CD14-positive monocyte (primary cell): ENCODE results near the gene PCDH15. TPM values are rescaled to one million over a fixed set of nuclear protein-coding genes. Genes with fewer than 3 reads are reported as not detected.

Source experiments
- DNase-seq, 3 donors: peaks; one replicate each; pipeline ENCODE4 v3.0.0-alpha.2; 2011 to 2022
- H2AFZ ChIP-seq: 2 replicates; pipeline ENCODE4 v1.6.0; 2012; ENCODE audit warnings: mild to moderate bottlenecking, low read depth, low read length, inconsistent platforms; ENCODE audit not compliant: insufficient read depth, poor library complexity, severe bottlenecking
- H3K27ac ChIP-seq, 2 donors: 1 replicate in 1 of 2; 2 replicates in 1 of 2; pipeline ENCODE4 v1.5.1; 2012 to 2013; ENCODE audit warnings: low read length in 2 of 2, control low read depth in 1 of 2, inconsistent platforms in 1 of 2, low read depth in 1 of 2, mild to moderate bottlenecking in 1 of 2
- H3K27me3 ChIP-seq, 2 donors: one replicate each; pipeline versions ENCODE4 v1.6.0 to v1.6.1; 2011 to 2013; ENCODE audit warnings: low read length in 2 of 2; ENCODE audit not compliant: control insufficient read depth in 2 of 2, insufficient read depth in 2 of 2
- H3K36me3 ChIP-seq, 2 donors: replicated peaks in 1 of 2; 1 replicate in 1 of 2; 2 replicates in 1 of 2; pipeline versions ENCODE4 v1.5.1 to v1.6.1; 2012 to 2013; ENCODE audit warnings: low read length in 2 of 2, control low read depth in 1 of 2, inconsistent platforms in 1 of 2, mild to moderate bottlenecking in 1 of 2; ENCODE audit not compliant: insufficient read depth in 2 of 2, control insufficient read depth in 1 of 2
- H3K4me1 ChIP-seq, 2 donors: 1 replicate in 1 of 2; 2 replicates in 1 of 2; pipeline versions ENCODE4 v1.5.1 to v1.6.1; 2012 to 2013; ENCODE audit warnings: low read length in 2 of 2, control low read depth in 1 of 2, inconsistent platforms in 1 of 2, mild to moderate bottlenecking in 1 of 2, moderate library complexity in 1 of 2; ENCODE audit not compliant: insufficient read depth in 2 of 2, control insufficient read depth in 1 of 2
- H3K4me2 ChIP-seq: replicated peaks from 2 replicates; pipeline ENCODE3; 2012; ENCODE audit warnings: low read length, moderate library complexity, mild to moderate bottlenecking; ENCODE audit not compliant: poor library complexity, severe bottlenecking; ENCODE audit errors: extremely low read depth
- H3K4me3 ChIP-seq, 3 experiments: fragments of 200-600 bp in 1 of 3; sonication (generic) in 1 of 3; replicated peaks in 1 of 3; 1 replicate in 2 of 3; 2 replicates in 1 of 3; pipeline ENCODE4 v1.5.1; 2011 to 2013; ENCODE audit warnings: low read length in 3 of 3, mild to moderate bottlenecking in 3 of 3, control low read depth in 2 of 3, low read depth in 2 of 3, inconsistent platforms in 1 of 3, moderate library complexity in 1 of 3
- H3K79me2 ChIP-seq: 2 replicates; pipeline ENCODE4 v1.6.0; 2012; ENCODE audit warnings: mild to moderate bottlenecking, control low read depth, inconsistent platforms, low read length, moderate library complexity; ENCODE audit not compliant: insufficient read depth
- H3K9ac ChIP-seq: 2 replicates; pipeline ENCODE4 v1.6.0; 2017; ENCODE audit warnings: low read length, mild to moderate bottlenecking; ENCODE audit not compliant: insufficient read depth, poor library complexity, severe bottlenecking
- H3K9me3 ChIP-seq, 2 donors: replicated peaks in 1 of 2; 1 replicate in 1 of 2; 2 replicates in 1 of 2; pipeline versions ENCODE4 v1.5.1 to v1.6.1; 2012 to 2013; ENCODE audit warnings: low read length in 2 of 2, control low read depth in 1 of 2; ENCODE audit not compliant: control insufficient read depth in 1 of 2, insufficient read depth in 1 of 2
- H4K20me1 ChIP-seq: 2 replicates; pipeline ENCODE4 v1.6.0; 2012; ENCODE audit warnings: mild to moderate bottlenecking, low read length, control low read depth, moderate library complexity; ENCODE audit not compliant: insufficient read depth
- H3K27ac Mint-ChIP-seq, 7 donors: one replicate each; pipeline ENCODE4 v1.8.0; 2020; ENCODE audit warnings: mild to moderate bottlenecking in 7 of 7, mixed read lengths in 7 of 7, moderate library complexity in 6 of 7, inconsistent platforms in 2 of 7
- H3K27me3 Mint-ChIP-seq, 3 donors: one replicate each; pipeline ENCODE4 v1.8.0; 2021 to 2022; ENCODE audit warnings: low read depth in 3 of 3, mild to moderate bottlenecking in 3 of 3, mixed read lengths in 3 of 3, moderate library complexity in 3 of 3, inconsistent platforms in 1 of 3
- H3K36me3 Mint-ChIP-seq, 2 donors: one replicate each; pipeline ENCODE4 v1.8.0; 2020; ENCODE audit warnings: mixed read lengths in 2 of 2, inconsistent platforms in 1 of 2, mild to moderate bottlenecking in 1 of 2
- H3K4me1 Mint-ChIP-seq: one replicate; pipeline ENCODE4 v1.8.0; 2020; ENCODE audit warnings: mild to moderate bottlenecking, mixed read lengths
- H3K4me3 Mint-ChIP-seq, 2 donors: one replicate each; pipeline ENCODE4 v1.8.0; 2020; ENCODE audit warnings: mild to moderate bottlenecking in 2 of 2, mixed read lengths in 2 of 2, moderate library complexity in 1 of 2
- H3K9me3 Mint-ChIP-seq, 7 donors: one replicate each; pipeline ENCODE4 v1.8.0; 2020 to 2022; ENCODE audit warnings: mixed read lengths in 7 of 7, mild to moderate bottlenecking in 6 of 7, moderate library complexity in 6 of 7, inconsistent platforms in 2 of 7
- CTCF ChIP-seq: fragments of 200-600 bp; IDR thresholded peaks from one replicate; pipeline ENCODE4 v1.8.0; 2022; ENCODE audit warnings: antibody characterized with exemption, mild to moderate bottlenecking
- WGBS: methylation state at CpG from one replicate; pipeline ENCODE4 v1.1.5; 2013; ENCODE audit warnings: missing lambda C conversion rate; ENCODE audit not compliant: insufficient coverage; 5-methylcytosine and 5-hydroxymethylcytosine counted together
- intact Hi-C, 2 donors: fragments of 100-400 bp; cut with micrococcal nuclease; formaldehyde crosslinking; loops; one replicate each; pipeline versions ENCODE4 v1.15.0 to v1.15.1; 2023
- polyA plus RNA-seq, 3 donors: library from polyadenylated mRNA; depleted of rRNA in 1 of 3; unstranded in 2 of 3; stranded (reverse) in 1 of 3; fragments of 300-500 nt in 2 of 3; fragments of >200 nt in 1 of 3; fragmentation: Illumina TruSeq in 2 of 3; gene quantifications; 1 replicate in 2 of 3; 2 replicates in 1 of 3; pipeline ENCODE4 v1.2.3, GENCODE V29; 2012 to 2021

Gene PCDH15
- polyA plus RNA-seq, 3 donors: not detected

- Mint-ChIP-seq H3K36me3 (no peaks in the 10 kb centered on the region), H3K4me3 (no peak overlapping the region), H3K9me3 (peaks cover 0 to 3% (median 0%) of the 10 kb centered on the region in 7 donors), H3K27me3 (peaks cover 0 to 2% (median 0%) of the 10 kb centered on the region in 3 donors), H3K4me1 (no peaks in the 10 kb centered on the region), H3K27ac (no peak overlapping the region)
- Histone ChIP-seq H3K27ac (no peak overlapping the region), H3K4me1 (no peaks in the 10 kb centered on the region), H3K79me2 (no peaks in the 10 kb centered on the region), H3K9ac (no peak overlapping the region), H3K36me3 (no peaks in the 10 kb centered on the region), H2AFZ (no peak overlapping the region), H4K20me1 (no peaks in the 10 kb centered on the region), H3K27me3 (no peaks in the 10 kb centered on the region), H3K4me3 (no peak overlapping the region), H3K9me3 (no peaks in the 10 kb centered on the region), H3K4me2 (no peak overlapping the region)
- WGBS: 90% methylated on average over 9 of the region's 15 CpGs
- TF ChIP-seq CTCF: no peak
- DNase-seq: no peak
- intact Hi-C loops: no loop called here
Measured at GRCh38 chr10:53827261-53827660, 973.8 kb downstream of the PCDH15 start.

- peaks cover 0 to 5% (median 0%) of the 10 kb centered on the region in 7 donors for H3K9me3 Mint-ChIP-seq
- no peak overlapping the region for H2AFZ ChIP-seq
- H3K9me3 ChIP-seq: no peaks in the 10 kb centered on the region
- no peaks in the 10 kb centered on the region for H3K27me3 Mint-ChIP-seq
- no peak for DNase-seq
- H3K4me2 ChIP-seq: no peak overlapping the region
- no peak for TF ChIP-seq CTCF
- no peak overlapping the region for H3K4me3 ChIP-seq
- intact Hi-C loops: no loop called here
- H3K27me3 ChIP-seq: no peaks in the 10 kb centered on the region
- no peaks in the 10 kb centered on the region for H3K4me1 Mint-ChIP-seq
- H3K36me3 Mint-ChIP-seq: no peaks in the 10 kb centered on the region
- 86% methylated on average over 6 of the region's 8 CpGs for WGBS
- H3K4me3 Mint-ChIP-seq: no peak overlapping the region
- no peak overlapping the region for H3K9ac ChIP-seq
- H3K4me1 ChIP-seq: no peaks in the 10 kb centered on the region
- H3K27ac ChIP-seq: no peak overlapping the region
- H4K20me1 ChIP-seq: no peaks in the 10 kb centered on the region
- no peak overlapping the region for H3K27ac Mint-ChIP-seq
- no peaks in the 10 kb centered on the region for H3K36me3 ChIP-seq
- no peaks in the 10 kb centered on the region for H3K79me2 ChIP-seq
Measured at GRCh38 chr10:53808677-53809372, 992.2 kb downstream of the PCDH15 start.
